Measurements from ENCODE around the gene ABCC3. TPM values are rescaled to one million over a fixed set of nuclear protein-coding genes. Genes with fewer than 3 reads are reported as not detected.
A peak's percentile ranks its signal among the peaks of the same experiment; 100 is the strongest.

Gene ABCC3
- total and polyA plus RNA-seq, 8 donors: 47.2 to 209 (median 99.7) TPM

DNA sequence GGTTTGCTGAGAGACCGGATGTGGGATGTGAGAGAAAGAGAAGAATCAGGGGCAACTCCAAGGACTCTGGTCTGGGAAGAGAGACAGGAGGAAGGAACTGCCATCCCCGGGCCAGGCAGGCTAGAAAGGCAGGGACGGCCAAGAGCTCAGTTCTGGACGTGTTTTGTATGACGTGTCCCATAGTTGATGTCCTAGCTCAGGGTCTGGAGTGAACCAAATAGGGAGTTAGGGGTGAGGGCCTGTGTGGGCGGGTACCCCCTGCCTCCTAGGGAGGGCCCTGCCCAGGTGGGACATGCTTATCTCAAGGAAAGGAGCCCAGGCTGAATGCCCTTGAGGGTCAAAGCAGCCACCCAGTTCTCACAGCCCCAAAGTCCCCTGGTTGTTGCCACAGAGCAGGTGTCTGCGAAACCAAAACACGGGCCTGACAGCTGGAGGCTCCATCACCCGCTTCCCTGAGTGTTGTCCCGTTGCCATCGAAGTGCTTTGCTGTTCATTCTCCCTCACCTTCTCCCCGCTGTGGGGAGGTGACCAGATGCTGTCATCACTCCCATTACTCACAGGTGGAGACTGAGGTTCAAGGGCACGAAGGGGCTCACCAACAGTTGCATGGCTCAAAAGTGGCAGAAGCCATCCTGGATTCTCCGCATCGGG is 7.5 kb downstream of the ABCC3 start:
- no peak for FAIRE-seq
- intact Hi-C loops (cut with DNase I): loop anchor here in 1 of 3 donors (5.0 kb wide), 1 partner anchor 40 kb away; no protein-coding TSS in a partner anchor
- ATAC-seq: no peak
- Histone ChIP-seq H3K4me3 (no peak overlapping the region), H3K36me3 (no peaks in the 10 kb centered on the region), H3K9me3 (no peaks in the 10 kb centered on the region), H3K4me1 (peaks cover 36 to 61% (median 37%) of the 10 kb centered on the region in 3 donors), H3K27me3 (no peaks in the 10 kb centered on the region), H3K27ac (peak overlapping the region in 2 of 4 donors; percentile 83 to 85)
- TF ChIP-seq CTCF (IDR thresholded peaks at IDR 0.05): no peak
- WGBS, 2 donors: 82 to 85% methylated on average over 15 of the region's 15 CpGs
- DNase-seq: peak in 2 of 6 donors; percentile 18 to 38

GRCh38 chr17:50642722-50643656 is 8.3 kb downstream of the ABCC3 start:
- H3K27ac ChIP-seq: peak overlapping the region in 2 of 4 donors; percentile 8 to 83
- intact Hi-C loops (cut with DNase I): loop anchor here in 1 of 3 donors (5.0 kb wide), 1 partner anchor 39 kb away; no protein-coding TSS in a partner anchor
- no peak overlapping the region for H3K4me3 ChIP-seq
- FAIRE-seq (no peak), ATAC-seq (peak in 1 of 4 donors; percentile 14), DNase-seq (peak in 3 of 6 donors; percentile 38 to 65 (median 60))
- H3K27me3 ChIP-seq: no peaks in the 10 kb centered on the region
- 54 to 67% methylated on average over 10 of the region's 10 CpGs for WGBS, 2 donors
- H3K36me3 ChIP-seq: no peaks in the 10 kb centered on the region
- peaks cover 32 to 53% (median 34%) of the 10 kb centered on the region in 3 donors for H3K4me1 ChIP-seq
- TF ChIP-seq CTCF (IDR thresholded peaks at IDR 0.05): no peak
- no peaks in the 10 kb centered on the region for H3K9me3 ChIP-seq

GRCh38 chr17:50645748-50646682 is 11.3 kb downstream of the ABCC3 start:
- Histone ChIP-seq H3K9me3 (no peaks in the 10 kb centered on the region), H3K4me1 (peaks cover 10 to 25% (median 15%) of the 10 kb centered on the region in 3 donors), H3K36me3 (no peaks in the 10 kb centered on the region), H3K27me3 (no peaks in the 10 kb centered on the region), H3K4me3 (no peak overlapping the region), H3K27ac (no peak overlapping the region)
- FAIRE-seq (no peak), DNase-seq (peak in 2 of 6 donors; percentile 4 to 11), ATAC-seq (no peak)
- 95% methylated on average over 3 of the region's 3 CpGs for WGBS, 2 donors
- intact Hi-C loops (cut with DNase I): no loop called here
- no peak for TF ChIP-seq CTCF (IDR thresholded peaks at IDR 0.05)

DNA sequence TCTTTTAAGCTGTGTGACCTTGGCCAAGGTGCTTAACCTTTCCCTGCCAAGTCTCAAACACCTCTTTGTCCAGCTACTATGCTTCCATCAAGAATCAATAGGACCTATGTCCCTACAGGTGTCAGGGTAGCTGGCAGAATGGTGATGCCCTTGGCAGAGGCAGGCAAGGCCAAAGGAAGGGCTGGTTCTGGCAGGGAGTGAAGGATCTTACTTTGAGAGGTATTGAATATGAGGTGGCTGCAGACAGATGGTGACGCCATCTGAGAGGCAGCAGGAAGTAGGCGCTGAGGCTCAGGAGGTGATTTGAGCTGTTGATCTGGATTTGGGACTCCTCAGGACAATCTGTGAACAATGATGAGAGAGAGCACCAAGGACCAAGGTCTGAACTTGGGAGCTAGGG is 12.5 kb downstream of the ABCC3 start:
- DNase-seq (peak in 1 of 6 donors; percentile 17), FAIRE-seq (no peak), ATAC-seq (peak; percentile 21 to 70 (median 42))
- peak overlapping the region in 1 of 4 donors; percentile 28 for H3K27ac ChIP-seq
- H3K4me3 ChIP-seq: no peak overlapping the region
- H3K27me3 ChIP-seq: no peaks in the 10 kb centered on the region
- 55 to 60% methylated on average over 2 of the region's 2 CpGs for WGBS, 2 donors
- no peak for TF ChIP-seq CTCF (IDR thresholded peaks at IDR 0.05)
- H3K9me3 ChIP-seq: no peaks in the 10 kb centered on the region
- intact Hi-C loops (cut with DNase I): no loop called here
- H3K36me3 ChIP-seq: no peaks in the 10 kb centered on the region
- H3K4me1 ChIP-seq: peaks cover 6 to 15% (median 12%) of the 10 kb centered on the region in 3 donors
